ENCODE measurements around the gene UCN.
"Not testable (repeated sequence)": the region's sequence is repeated elsewhere in the genome, so short reads cannot be mapped to it uniquely, and the experiment has no call there.

UCN gene

DNA sequence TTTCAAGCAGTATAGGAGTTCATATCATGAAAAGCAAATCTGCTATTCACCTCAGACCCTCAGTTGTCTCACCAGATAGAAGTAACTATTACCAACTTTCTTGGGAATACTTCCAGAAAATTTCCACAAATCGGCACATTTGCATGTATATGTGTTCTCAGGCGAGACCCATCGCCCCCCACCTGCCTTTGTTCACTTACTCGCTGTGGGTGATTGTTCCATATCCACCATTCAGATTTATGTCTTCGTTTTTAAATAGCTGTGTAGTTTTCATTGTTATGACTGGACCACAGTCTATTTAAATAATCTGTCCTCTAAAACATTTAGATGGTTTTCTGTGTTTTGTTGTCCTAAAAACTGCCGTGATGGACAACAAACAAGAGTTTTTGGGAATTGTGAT lies 22.8 kb downstream of the UCN start:
- DNase-seq: no peak

DNA sequence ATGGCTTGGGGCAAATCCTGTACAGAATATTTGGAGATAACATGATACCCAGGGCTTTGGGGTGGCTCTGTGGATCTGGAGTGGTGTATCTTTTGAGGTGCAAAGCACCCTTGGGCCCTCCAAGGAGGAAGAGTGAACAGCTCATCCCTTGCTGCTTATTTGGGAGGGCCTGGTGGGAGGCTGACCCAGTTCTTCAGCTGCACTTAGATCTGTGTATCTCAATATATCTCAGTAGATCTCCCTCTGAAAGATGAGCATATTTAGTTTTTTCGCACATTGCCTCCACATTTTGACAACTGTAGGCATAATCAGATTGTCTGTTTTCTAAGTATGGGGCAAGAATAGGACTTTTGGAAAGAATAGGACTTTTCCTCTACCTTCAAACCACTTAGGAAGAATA lies 23.2 kb downstream of the UCN start:
- DNase-seq: no peak

DNA sequence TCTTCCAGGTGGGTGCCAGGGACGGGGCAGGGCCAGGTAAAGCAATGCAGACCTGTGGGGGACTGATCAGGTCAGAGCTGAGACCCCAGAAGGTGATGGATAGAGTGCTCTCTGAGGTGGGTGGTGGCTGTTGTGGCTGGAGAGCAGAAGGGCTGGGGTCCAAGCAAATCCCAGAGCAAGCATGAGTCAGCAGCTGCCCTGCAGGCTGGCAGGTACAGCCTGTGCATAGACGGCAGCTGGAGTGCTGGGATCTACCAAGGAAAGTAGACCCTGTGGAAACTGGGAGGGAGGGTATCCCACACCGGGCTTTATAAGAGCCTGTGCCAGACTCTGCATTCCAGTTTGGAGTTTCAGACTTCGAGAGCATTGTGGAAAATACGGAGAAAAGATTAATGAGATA lies 25.4 kb downstream of the UCN start:
- no peak for DNase-seq

DNA sequence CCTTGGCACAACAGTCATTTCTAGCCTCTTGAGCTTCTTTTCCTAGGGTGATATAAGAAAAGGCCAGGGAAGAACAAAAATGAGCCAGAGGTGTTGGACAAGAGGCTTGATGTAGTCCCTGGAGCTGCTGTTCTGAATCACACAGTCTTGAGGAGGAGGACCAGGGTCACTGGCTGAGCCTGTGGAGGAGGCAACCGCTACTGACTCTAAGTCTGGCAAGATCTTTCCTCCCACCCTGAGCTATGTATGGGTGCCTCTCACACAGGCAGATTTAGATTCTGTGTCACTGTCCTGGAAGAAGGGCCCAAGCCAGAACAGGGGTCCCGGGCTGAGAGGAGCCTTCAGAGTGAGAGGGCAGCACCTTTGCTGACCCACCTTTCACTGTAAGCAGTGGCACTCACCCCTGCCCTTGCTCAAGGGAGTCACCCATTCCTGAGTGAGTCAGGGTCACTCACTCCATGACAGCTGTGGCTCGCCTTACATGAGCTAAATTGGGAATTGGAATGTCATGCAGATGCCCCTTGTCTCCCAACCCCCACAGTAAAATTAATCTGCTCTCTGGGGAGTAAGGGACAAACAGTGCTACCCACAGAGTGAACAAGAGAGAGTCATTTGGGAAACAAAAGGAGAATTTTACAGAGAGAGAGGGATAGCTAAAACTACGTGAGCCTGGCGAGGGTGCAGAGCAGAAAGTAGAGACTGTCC lies 26.2 kb downstream of the UCN start, which contains the start of gene TRIM54:
Gene TRIM54, plus strand, starts transcription at position 575 of the 705 bp plus-strand sequence. CDS start 303 bp downstream, outside the sequence.
- DNase-seq: no peak

DNA sequence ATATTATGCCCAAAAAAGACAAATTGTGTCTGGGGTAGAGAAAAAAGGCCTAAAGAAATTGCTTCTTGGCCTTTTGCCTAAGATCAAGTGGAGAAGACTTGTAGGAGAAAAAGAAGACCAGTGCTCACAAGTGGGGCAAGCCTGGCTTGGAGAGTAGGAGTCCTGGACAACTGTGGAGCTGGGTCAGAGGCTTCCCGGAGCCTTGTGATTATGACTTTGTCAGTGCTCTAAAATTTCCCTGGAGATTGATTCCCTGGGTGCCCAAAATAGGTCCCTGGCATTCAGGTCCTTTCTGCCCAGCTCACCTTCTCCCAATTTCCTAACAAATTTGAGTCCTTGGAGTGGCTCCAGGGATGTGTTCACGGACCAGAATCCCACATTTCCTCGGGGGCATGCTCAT lies 26.8 kb downstream of the UCN start:
- DNase-seq: no peak

DNA sequence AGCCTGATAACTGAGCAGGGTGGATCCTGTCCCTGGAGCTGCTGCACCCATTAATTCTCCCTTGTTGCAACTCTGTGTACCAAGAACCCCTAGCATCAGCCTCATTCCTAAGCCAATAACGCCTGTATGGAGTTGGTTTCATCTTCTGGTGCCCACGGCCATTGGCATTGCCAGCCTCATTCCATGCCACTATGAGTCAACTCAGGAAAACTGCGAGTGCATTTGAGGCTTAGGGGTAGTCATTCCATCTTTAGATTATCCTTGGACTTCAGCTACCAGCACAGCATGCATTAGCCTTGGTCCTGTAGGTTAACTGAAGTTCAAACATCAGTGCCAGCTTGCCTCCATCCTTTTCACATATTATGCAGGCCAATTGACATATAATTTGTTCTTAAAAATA lies 27.4 kb downstream of the UCN start:
- no peak for DNase-seq

DNA sequence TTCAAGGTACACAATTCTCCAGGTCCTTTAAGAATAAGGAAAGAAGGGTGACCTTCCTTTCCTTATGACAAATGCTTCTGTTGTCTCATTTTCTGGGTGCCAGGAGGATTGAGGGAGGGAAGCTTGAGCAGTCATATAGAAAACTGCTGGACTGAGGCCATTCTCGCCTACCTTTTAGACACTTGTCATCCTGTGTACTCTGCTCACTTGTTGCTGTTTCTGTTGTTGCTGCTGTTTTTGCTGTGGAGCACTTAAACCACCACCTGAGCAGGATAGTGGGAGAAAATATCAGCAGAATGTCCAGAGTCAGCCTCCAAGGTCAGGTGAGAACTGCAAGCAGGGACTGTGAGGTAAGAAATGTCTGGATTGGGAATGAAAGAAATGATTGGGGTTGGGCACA lies 30.2 kb downstream of the UCN start:
- no peak for DNase-seq

DNA sequence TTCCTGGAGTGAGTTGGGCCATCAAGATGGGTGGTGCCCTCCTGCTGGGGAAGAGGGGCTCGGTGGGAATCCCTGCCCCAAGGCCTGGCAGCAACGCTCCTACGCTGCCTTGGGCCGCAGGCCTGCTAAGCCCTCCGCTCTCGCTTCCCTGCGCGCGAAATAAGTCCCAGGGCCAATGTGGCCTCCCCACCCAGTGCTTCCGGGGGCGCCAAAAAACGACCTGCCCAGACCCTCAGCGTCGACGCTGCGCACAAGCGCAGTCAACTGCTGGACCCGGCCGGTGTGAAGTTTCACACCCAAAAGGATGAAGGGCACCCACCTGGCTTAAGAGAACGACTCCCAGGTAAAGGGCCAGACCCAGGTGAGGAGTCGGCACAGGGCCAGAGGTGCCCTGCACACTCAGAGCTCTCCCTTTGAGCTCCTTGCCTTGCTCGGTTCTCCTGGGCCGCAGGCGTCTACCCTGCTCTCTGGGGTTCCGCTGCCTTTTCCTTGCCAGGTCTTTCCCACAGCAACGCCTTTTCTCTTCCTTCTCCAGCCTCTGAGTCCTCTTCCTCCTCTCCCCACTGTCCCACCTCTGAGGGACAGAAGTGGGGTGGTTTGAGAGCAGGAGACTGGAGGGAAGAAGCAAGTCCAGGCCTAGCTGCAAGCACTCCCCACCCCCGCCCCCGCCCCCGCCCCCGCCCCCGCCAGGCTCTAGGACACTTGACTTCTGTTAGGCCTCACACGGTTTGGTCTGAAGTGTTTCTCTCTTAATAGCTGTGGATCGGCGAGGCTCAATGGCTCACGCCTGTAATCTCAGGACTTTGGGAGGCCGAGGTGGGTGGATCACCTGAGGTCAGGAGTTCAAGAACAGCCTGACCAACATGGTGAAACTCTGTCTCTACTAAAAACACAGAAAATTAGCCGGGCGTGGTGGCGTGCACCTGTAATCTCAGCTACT lies 32.8 kb downstream of the UCN start, which contains the start of gene DNAJC5G:
Gene DNAJC5G, plus strand, starts transcription at position 223 of the 940 bp plus-strand sequence. CDS start 1,296 bp downstream, outside the sequence.
- no peak for DNase-seq

DNA sequence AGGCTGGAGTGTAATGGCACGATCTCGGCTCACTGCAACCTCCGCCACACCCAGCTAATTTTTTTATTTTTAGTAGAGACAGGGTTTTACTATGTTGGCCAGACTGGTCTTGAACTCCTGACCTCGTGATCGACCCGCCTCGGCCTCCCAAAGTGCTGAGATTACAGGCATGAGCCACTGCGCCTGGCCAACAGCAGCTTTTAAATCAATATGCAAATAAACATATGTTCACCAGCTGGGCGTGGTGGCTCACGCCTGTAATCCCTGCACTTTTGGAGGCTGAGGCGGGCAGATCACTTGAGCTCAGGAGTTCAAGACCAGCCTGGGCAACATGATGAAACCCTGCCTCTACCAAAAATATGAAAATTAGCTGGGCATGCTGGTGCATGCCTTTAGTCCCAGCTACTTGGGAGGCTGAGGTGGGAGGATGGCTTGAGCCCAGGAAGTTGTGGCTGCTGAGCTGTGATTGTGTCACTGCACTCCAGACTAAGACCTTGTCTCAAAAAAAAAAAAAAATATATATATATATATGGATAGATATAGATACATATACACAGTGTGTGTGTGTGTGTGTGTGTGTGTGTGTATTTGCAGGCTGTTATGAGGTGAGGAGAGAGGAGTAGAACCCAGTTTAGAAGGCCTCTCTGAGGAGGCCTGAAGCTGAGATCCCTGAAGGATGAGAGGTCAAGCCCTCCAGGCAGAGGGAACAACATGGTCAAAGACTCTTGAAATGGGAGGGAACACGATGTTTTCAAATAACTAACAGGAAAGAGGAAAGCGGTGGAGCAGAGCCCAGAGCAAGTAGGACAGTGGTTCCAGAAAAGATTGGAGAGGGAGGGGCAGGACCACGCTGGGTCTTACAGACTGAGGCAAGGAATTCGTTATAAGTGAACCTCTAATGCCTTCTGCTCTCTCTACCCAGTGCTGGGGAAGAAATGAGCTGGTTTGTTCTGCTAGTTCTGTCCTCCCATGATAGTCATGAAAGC lies 35.4 kb downstream of the UCN start:
- DNase-seq: not testable (repeated sequence)

DNA sequence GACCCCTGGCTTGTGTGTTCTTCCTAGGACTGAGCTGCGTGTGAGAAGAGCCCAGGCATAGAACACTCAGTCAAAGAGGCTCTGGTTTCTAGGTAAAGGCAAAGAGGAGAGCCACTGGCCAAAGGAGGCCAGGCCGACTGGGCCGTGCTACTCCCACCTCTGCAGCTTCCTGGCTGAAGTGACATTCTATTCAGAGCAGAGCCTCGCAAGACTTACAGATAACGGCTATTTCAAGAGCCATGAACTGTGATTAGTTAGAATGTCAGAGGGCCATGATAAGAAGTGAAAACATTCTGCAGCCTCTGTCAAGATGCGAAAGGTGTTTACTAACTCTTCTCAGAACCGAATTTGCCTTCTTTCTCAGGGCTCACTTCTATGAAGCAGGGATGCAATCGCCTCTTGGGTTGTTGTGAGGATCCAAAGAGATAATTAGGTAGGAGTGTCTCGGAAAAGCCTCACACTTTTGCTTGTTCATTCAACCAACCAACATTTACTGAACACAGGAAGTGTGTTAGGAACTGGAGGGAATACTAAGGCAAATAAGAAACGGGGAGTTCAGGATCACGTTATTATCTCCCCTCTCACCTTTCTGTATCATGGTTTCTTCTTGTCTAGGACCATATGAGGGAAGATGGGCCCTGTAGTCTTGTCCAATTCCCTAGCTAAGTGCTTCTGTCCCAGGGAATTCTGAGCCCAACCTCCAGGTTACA lies 36.5 kb downstream of the UCN start:
- no peak for DNase-seq

DNA sequence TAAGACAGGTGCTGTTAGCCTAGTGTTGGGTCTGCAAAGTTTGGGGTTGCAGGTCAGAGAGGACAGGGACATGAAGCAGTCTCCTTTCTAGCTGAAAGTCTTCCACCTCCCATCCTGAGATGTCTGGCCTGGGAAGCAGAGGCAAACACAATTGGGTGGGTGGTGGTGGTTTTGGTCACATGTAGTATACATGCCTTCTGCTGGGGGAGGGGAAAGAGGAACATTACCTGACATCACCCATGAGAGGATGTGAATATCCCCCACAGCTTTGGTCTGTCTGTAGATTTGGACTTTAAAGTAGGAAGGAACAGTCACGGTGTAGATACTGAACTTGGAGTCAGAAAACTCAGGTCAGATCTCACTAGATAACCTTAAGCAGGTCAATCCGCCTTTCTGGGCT lies 37.6 kb downstream of the UCN start:
- DNase-seq: no peak

DNA sequence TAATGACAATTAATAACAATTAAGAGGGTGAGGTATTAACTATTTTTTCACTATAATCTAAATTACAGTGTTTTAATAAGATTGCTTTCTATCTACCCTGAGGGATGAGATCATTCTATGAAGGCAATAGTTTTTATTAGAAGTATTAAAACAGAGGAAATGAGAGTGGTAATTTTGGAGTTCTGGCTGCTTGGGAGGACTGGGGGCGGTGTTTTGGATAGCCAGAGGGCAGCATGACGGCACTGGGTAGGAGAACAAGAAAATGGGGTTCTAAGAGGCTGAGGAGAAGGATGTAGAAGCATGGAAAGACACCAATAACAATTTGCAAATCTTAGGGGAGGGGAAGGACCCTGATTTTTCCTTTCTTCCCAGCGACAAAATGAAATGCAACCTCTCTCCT lies 38.1 kb downstream of the UCN start:
- DNase-seq: no peak

DNA sequence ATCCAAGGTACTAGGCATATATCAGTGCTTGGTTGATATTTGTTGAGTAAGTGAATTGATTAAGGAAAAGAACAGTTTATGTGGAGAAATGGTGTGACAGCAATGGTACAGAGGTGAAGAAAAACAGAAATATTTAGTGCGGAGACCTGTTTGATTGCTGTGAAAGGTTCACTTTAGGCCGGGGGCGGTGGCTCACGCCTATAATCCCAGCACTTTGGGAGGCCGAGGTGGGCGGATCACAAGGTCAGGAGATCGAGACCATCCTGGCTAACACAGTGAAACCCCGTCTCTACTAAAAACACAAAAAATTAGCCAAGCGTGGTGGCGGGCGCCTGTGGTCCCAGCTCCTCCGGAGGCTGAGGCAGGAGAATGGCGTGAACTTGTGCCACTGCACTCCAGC lies 39.9 kb downstream of the UCN start:
- DNase-seq: not testable (repeated sequence)

DNA sequence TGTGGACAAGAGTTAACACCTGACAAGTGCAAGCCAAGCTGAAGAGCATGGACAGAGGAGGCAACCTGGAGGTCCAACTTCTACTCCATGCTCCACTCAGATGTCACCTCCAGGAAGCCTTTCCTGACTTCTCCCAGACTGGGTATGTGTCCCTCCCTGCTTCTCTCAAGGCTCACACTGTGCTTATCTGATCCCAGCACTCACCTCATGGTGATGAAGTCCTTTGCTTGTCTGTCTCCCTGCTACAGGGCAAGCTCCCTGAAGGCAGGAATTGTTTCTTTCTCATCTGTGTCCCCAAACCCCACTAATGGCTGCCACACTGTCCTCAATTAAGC lies 42.7 kb downstream of the UCN start:
- DNase-seq: no peak

DNA sequence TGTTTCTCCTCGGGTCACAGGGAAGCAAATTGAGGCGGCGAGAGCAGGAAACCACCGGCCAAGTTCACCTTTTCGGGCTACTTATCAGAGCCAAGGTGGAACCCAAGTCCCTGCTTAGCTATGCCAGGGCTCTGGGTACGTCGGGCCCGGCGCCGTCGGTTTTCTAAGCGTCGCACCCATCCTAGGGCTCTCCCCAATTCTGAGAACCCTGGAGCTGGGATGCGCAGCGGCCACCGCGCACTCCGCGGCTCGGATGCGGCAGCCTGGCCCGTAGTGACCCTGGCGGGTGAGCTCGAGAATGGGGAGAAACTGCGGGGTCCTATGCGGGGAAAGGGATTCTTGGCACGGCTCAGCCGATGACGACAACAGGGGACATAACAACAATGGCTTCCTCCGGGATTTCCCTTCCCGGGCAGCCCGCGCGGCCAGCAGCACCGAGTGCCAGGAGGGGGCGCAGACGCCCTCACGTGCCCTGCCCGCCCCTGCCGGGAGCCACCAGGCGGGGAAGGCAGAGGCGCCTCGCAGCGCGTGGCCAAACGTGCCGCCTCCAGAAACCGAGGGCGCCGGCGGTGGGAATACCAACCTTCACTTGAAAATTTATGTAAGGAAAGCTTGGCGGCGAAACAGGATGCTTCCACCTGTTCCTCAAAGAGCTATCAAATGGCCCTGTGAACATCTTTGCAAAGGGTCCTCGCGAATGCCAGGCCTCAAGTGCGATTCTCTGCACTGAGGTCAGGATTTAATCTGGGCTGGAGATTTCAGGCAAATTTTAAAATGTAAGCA lies 43.3 kb downstream of the UCN start:
- peak in 24 of 56 donors; percentile 4 to 42 (median 16) for DNase-seq

DNA sequence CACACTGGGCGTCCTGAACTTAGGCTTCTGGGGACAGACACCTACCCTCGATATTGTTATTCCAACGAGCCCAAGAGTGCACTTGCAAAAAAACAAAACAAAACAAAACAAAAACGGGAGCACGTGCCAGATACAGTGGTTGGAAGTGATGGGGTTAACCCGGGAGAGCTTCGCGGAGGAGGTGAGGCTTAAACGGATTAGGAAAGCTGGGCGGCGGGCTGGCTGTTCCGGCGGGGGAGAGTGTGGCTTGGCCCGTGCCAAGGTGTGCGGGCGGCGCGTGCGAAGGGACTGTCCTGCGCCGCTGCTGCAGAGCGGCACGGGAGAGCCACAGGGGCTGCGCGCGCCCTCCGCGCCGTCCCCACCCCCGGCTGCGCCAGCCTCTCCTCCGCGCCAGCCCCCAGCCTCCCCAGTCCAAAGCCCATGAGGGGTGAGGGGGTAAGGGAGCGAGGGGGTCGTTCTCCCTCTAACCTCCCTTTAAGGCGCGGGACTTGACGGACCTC lies 43.9 kb downstream of the UCN start:
- no peak for DNase-seq

DNA sequence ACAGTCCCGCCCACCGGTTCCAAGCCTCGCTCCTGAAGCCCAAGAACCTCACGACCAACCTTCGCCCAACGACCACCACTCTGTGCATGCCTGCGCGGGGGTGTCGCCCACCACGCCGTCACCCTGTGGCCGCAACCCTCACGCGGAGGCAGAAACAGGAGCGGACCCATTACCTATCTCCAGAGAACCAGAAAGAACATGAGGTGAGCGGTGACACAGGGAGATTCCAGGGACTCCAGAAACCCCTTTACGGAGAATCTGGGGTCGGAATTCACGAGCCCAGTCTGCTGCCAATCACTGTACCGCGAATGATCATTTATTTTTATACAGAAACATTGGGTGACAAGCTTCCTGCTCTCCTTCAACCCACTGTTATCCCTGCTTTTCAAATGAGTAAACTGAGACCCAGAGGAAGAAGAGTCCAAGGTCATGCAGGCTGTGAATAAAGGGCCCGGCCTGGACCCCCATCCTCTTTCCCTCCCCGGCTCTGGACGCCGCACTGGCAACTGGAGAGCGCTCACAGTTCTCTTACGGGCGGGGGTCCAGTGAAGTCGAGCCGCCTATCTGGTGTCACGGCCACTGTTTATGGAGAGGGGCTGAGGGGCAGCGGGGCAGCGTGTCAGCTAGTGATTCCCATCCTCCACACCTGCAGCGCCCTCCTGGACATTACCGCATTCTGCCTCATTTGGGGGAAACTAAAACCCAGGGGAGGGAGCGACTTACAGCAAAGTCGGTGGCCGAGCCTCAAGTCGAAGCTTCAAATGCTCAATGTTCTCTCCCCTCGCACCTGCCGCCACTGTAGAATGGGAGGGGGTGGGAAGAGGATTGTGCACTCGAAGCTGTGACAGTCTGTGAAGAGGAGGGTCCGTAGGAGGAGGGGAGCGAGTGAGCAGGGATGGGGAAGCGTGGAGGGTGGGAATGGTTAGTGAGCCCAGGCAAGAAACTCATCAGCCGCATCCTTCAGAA lies 44.7 kb downstream of the UCN start:
- no peak for DNase-seq
